Endothelial cell of umbilical vein (primary cell): ENCODE results near the gene ADCY2. TPM values are rescaled to one million over a fixed set of nuclear protein-coding genes. Genes with fewer than 3 reads are reported as not detected.

Experiments used
- BruUV-seq: library from RNA; stranded (reverse); fragments of 400-500 nt; replicated peaks from 2 replicates; lab custom pipeline; 2021; lab: Mats Ljungman, UMichigan
- CTCF ChIA-PET: fragments of 300-600, 350-600 bp; sonication (Branson Sonifier 250); formaldehyde crosslinking; loops from one replicate; lab custom pipeline; 2021; ENCODE audit warnings: antibody characterized with exemption, inconsistent platforms; lab: Charles Lee
- POLR2A ChIA-PET: fragments of 300-600, 350-600 bp; sonication (Branson Sonifier 250); formaldehyde crosslinking; loops from one replicate; lab custom pipeline; 2021; ENCODE audit warnings: antibody characterized with exemption, inconsistent platforms; lab: Charles Lee
- DNase-seq: peaks from one replicate; pipeline ENCODE4 v3.0.0-alpha.2; 2011; ENCODE audit warnings: low read depth, low spot score
- FAIRE-seq: peaks from 2 replicates; lab custom pipeline; 2011; peaks lifted over from hg19 to GRCh38; lab: Jason Lieb, UNC
- H2AFZ ChIP-seq: 2 replicates; pipeline ENCODE4 v1.6.0; 2012; ENCODE audit warnings: low read depth, low read length, control low read depth, inconsistent platforms
- H3K27ac ChIP-seq: 2 replicates; pipeline ENCODE4 v1.5.1; 2011; ENCODE audit warnings: low read depth, mild to moderate bottlenecking, control low read depth, low read length, moderate library complexity; ENCODE audit not compliant: insufficient read depth
- H3K27me3 ChIP-seq, 2 experiments: 2 replicates each; pipeline versions ENCODE4 v1.6.0 to v1.6.1; 2011; ENCODE audit warnings: low read length in 2 of 2, mixed read lengths in 1 of 2; ENCODE audit not compliant: control insufficient read depth in 2 of 2, insufficient read depth in 2 of 2
- H3K36me3 ChIP-seq, 2 experiments: 2 replicates in 1 of 2; 3 replicates in 1 of 2; pipeline ENCODE4 v1.5.1; 2011; ENCODE audit warnings: low read length in 2 of 2, mild to moderate bottlenecking in 1 of 2, moderate library complexity in 1 of 2; ENCODE audit not compliant: control insufficient read depth in 2 of 2, insufficient read depth in 2 of 2; ENCODE audit errors: extremely low read depth in 1 of 2
- H3K4me1 ChIP-seq: 3 replicates; pipeline ENCODE4 v1.5.1; 2011; ENCODE audit warnings: mild to moderate bottlenecking, low read length; ENCODE audit not compliant: control insufficient read depth, insufficient read depth; ENCODE audit errors: extremely low read depth
- H3K4me2 ChIP-seq: 2 replicates; pipeline ENCODE4 v1.6.1; 2011; ENCODE audit warnings: low read length, control low read depth, mixed read lengths; ENCODE audit not compliant: insufficient read depth
- H3K4me3 ChIP-seq, 3 experiments: fragments of 200-600 bp in 1 of 3; sonication (generic), shearing (Covaris generic) in 1 of 3; replicated peaks in 1 of 3; 2 replicates each; pipeline ENCODE4 v1.5.1; 2011 to 2016; ENCODE audit warnings: control low read depth in 3 of 3, low read length in 3 of 3, mild to moderate bottlenecking in 2 of 3, inconsistent platforms in 1 of 3, low read depth in 1 of 3, moderate library complexity in 1 of 3; ENCODE audit not compliant: insufficient read depth in 1 of 3
- H3K79me2 ChIP-seq: 2 replicates; pipeline ENCODE4 v1.6.0; 2012; ENCODE audit warnings: low read length, inconsistent platforms; ENCODE audit not compliant: control insufficient read depth, insufficient read depth
- H3K9ac ChIP-seq: replicated peaks from 2 replicates; pipeline ENCODE3; 2011; ENCODE audit warnings: low read length, control low read depth; ENCODE audit not compliant: insufficient read depth; ENCODE audit errors: extremely low read depth
- H3K9me1 ChIP-seq: replicated peaks from 3 replicates; pipeline ENCODE4 v1.6.0; 2011; ENCODE audit warnings: mild to moderate bottlenecking, low read length; ENCODE audit not compliant: control insufficient read depth, insufficient read depth; ENCODE audit errors: extremely low read depth
- H3K9me3 ChIP-seq: replicated peaks from 2 replicates; pipeline ENCODE4 v1.5.1; 2012; ENCODE audit warnings: low read length, inconsistent platforms; ENCODE audit not compliant: control insufficient read depth, insufficient read depth
- H4K20me1 ChIP-seq: replicated peaks from 2 replicates; pipeline ENCODE3; 2011; ENCODE audit warnings: mild to moderate bottlenecking, low read length; ENCODE audit not compliant: control insufficient read depth, insufficient read depth; ENCODE audit errors: extremely low read depth
- CTCF ChIP-seq, 2 donors: IDR thresholded peaks; 1 replicate in 1 of 2; 2 replicates in 1 of 2; pipeline ENCODE4 v1.5.1; 2011; ENCODE audit warnings: low read length in 2 of 2, mild to moderate bottlenecking in 2 of 2, moderate library complexity in 2 of 2, control low read depth in 1 of 2, inconsistent platforms in 1 of 2, low read depth in 1 of 2; ENCODE audit not compliant: insufficient read depth in 1 of 2; ENCODE audit errors: extremely low read depth in 1 of 2
- EZH2 ChIP-seq: IDR thresholded peaks from 2 replicates; pipeline ENCODE4 v1.6.1; 2012; ENCODE audit warnings: borderline replicate concordance, low read depth, mild to moderate bottlenecking, moderate library complexity, low read length, inconsistent platforms; ENCODE audit not compliant: severe bottlenecking
- FOS ChIP-seq: IDR thresholded peaks from 2 replicates; pipeline ENCODE4 v1.6.1; 2011; ENCODE audit warnings: mild to moderate bottlenecking, low read length, moderate library complexity, borderline replicate concordance; ENCODE audit not compliant: insufficient read depth
- GATA2 ChIP-seq: IDR thresholded peaks from 2 replicates; pipeline ENCODE4 v1.7.0; 2011; ENCODE audit warnings: low read depth, mild to moderate bottlenecking, moderate library complexity, mixed read lengths, low read length; ENCODE audit not compliant: insufficient read length, insufficient read depth
- JUN ChIP-seq: IDR thresholded peaks from 2 replicates; pipeline ENCODE4 v1.6.1; 2011; ENCODE audit warnings: borderline replicate concordance, low read depth; ENCODE audit not compliant: insufficient read length, insufficient read depth
- MAX ChIP-seq: IDR thresholded peaks from 2 replicates; pipeline ENCODE4 v1.6.1; 2011; ENCODE audit not compliant: insufficient read depth, insufficient read length
- MYC ChIP-seq: IDR thresholded peaks from one replicate; pipeline ENCODE4 v1.6.1; 2011; ENCODE audit warnings: mild to moderate bottlenecking, low read depth, low read length
- POLR2A ChIP-seq: IDR thresholded peaks from 2 replicates; pipeline ENCODE4 v1.6.1; 2012; ENCODE audit warnings: low read depth, mild to moderate bottlenecking, control low read depth, low read length
- POLR2AphosphoS5 ChIP-seq: IDR thresholded peaks from 2 replicates; pipeline ENCODE4 v1.6.1; 2012; ENCODE audit warnings: low read depth, mild to moderate bottlenecking, control low read depth, low read length, moderate library complexity; ENCODE audit not compliant: insufficient read depth
- dilution Hi-C: fragments of 300-500 bp; cut with MboI; formaldehyde crosslinking; loops from one replicate; pipeline ENCODE4 v1.15.0; 2019; ENCODE audit warnings: low sequenced_read_pairs; ENCODE audit not compliant: extremely low pct_ligation_motif_present
- intact Hi-C: fragments of 100-400 bp; cut with micrococcal nuclease; formaldehyde crosslinking; loops from one replicate; pipeline ENCODE4 v1.10.0; 2022
- polyA plus RNA-seq, 4 experiments: library from polyadenylated mRNA; depleted of rRNA in 3 of 4; stranded (reverse) in 3 of 4; unstranded in 1 of 4; fragments of >200 nt; gene quantifications; 2 replicates each; pipeline versions ENCODE4 v1.2.1 to v1.2.3, GENCODE V29; 2011 to 2012; ENCODE audit warnings: missing spikeins in 1 of 4
- total RNA-seq: library from RNA; stranded (reverse); gene quantifications from 2 replicates; pipeline ENCODE4 v1.2.3, GENCODE V29; 2021

The ADCY2 gene
- total and polyA plus RNA-seq, 2 donors (not counting 3 experiments of a cell fraction or from before 2014, with no cell fraction given), result under 0.01 TPM; not detected in 1

- no peak overlapping the region for H3K27ac ChIP-seq
- ChIA-PET CTCF (no interaction called here), POLR2A (no interaction called here)
- DNase-seq, result no peak
- intact Hi-C loops, result no loop called here
- no peaks in the 10 kb centered on the region for H3K9me1 ChIP-seq
- no peaks in the 10 kb centered on the region for H3K36me3 ChIP-seq
- peaks cover 2% of the 10 kb centered on the region for H3K9me3 ChIP-seq
- H2AFZ ChIP-seq, result no peak overlapping the region
- H4K20me1 ChIP-seq, result no peaks in the 10 kb centered on the region
- H3K4me3 ChIP-seq, result no peak overlapping the region
- H3K4me1 ChIP-seq, result no peaks in the 10 kb centered on the region
- BruUV-seq, result no TSS peak
- no peak for TF ChIP-seq JUN
- TF ChIP-seq FOS, result no peak
- no peak for TF ChIP-seq EZH2
- no peak for TF ChIP-seq POLR2AphosphoS5
- H3K79me2 ChIP-seq, result no peaks in the 10 kb centered on the region
- dilution Hi-C loops, result no loop called here
- no peak for FAIRE-seq
- no peak overlapping the region for H3K9ac ChIP-seq
- H3K27me3 ChIP-seq, result no peaks in the 10 kb centered on the region
- no peak overlapping the region for H3K4me2 ChIP-seq
Measured at GRCh38 chr5:7628248-7628647, 232.3 kb downstream of the ADCY2 start.

- intact Hi-C loops, result no loop called here
- dilution Hi-C loops, result no loop called here
- Histone ChIP-seq H3K4me1 (no peaks in the 10 kb centered on the region), H3K9me1 (no peaks in the 10 kb centered on the region), H3K27me3 (no peaks in the 10 kb centered on the region), H3K36me3 (no peaks in the 10 kb centered on the region), H3K4me2 (no peak overlapping the region), H3K27ac (no peak overlapping the region), H4K20me1 (no peaks in the 10 kb centered on the region), H3K9me3 (peaks cover 2% of the 10 kb centered on the region), H2AFZ (no peak overlapping the region), H3K79me2 (no peaks in the 10 kb centered on the region), H3K4me3 (no peak overlapping the region), H3K9ac (no peak overlapping the region)
- POLR2A ChIA-PET, result no interaction called here
- CTCF ChIA-PET, result no interaction called here
- no peak for DNase-seq
- TF ChIP-seq MYC, result no peak
- TF ChIP-seq POLR2A, result no peak
- TF ChIP-seq POLR2AphosphoS5, result no peak
- TF ChIP-seq JUN, result no peak
- no peak for TF ChIP-seq CTCF (IDR thresholded peaks at IDR 0.05; ENCODE audit: extremely low read depth in 1 of 2, insufficient read depth in 1 of 2, low read depth in 1 of 2, low read length in 2 of 2)
- no peak for TF ChIP-seq MAX
- no peak for TF ChIP-seq FOS
- no peak for TF ChIP-seq GATA2
- no peak for TF ChIP-seq EZH2
- FAIRE-seq, result no peak
- no TSS peak for BruUV-seq
Measured at GRCh38 chr5:7628820-7629219, 232.9 kb downstream of the ADCY2 start.
